ENCODE results near the gene ITGA6.

DNA sequence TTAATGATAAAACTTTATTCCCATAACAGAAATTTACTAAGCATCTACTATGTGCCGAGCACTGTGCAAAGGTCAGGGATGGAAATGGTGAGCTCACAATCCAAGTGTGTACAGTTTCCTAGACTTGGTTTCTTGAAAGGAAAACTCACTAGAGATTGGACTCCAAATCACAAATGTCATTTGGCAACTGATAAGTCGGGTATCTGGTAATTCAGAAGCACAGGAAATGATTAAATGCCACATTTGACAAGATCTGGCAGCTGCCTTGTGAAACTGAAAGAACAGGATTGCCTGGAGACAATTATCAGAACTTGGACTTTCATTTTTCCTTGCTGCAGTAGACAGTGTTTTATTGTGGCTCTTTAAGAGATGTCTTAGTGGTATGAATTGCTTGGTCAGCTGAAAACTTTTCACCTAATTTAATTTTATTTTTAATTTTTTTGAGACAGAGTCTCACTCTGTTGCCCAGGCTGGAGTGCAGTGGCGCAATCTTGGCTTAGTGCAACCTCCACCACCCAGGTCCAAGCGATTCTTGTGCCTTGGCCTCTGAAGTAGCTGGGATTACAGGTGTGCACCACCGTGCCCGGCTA, 19.2 kb downstream of the ITGA6 start:
- TF ChIP-seq, protein P1, sequence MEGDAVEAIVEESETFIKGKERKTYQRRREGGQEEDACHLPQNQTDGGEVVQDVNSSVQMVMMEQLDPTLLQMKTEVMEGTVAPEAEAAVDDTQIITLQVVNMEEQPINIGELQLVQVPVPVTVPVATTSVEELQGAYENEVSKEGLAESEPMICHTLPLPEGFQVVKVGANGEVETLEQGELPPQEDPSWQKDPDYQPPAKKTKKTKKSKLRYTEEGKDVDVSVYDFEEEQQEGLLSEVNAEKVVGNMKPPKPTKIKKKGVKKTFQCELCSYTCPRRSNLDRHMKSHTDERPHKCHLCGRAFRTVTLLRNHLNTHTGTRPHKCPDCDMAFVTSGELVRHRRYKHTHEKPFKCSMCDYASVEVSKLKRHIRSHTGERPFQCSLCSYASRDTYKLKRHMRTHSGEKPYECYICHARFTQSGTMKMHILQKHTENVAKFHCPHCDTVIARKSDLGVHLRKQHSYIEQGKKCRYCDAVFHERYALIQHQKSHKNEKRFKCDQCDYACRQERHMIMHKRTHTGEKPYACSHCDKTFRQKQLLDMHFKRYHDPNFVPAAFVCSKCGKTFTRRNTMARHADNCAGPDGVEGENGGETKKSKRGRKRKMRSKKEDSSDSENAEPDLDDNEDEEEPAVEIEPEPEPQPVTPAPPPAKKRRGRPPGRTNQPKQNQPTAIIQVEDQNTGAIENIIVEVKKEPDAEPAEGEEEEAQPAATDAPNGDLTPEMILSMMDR (IDR thresholded peaks at IDR 0.05) = no peak
- no peak for TF ChIP-seq POLR2AphosphoS5 (IDR thresholded peaks at IDR 0.05)
- no peak for TF ChIP-seq POLR2A (IDR thresholded peaks at IDR 0.05)
- no peak for TF ChIP-seq EP300 (IDR thresholded peaks at IDR 0.05)

Measured in upper lobe of left lung (tissue), 4 donors.